Tibial nerve (tissue), 4 donors: Measurements from ENCODE around the gene FOXD4. TPM values are rescaled to one million over a fixed set of nuclear protein-coding genes. Genes with fewer than 3 reads are reported as not detected.

Experiments used
- total RNA-seq, 4 donors: library from RNA; depleted of rRNA; stranded (reverse); fragments of >200 nt; gene quantifications; one replicate each; pipeline ENCODE4 v1.1.0, GENCODE V29; 2016

Gene FOXD4
- total RNA-seq, 4 donors from 2014 or later: not detected

Other genes with a start within 250 kb of the FOXD4 start
- 10 to 100 TPM in 2 of 4 donors, 1 to 10 TPM in 2; 5.1 to 14.7 (median 9.4) TPM for gene WASHC1, start 89.0 kb downstream of the FOXD4 start, total RNA-seq
- 10 to 100 TPM; 16.1 to 31.9 (median 24.0) TPM for gene ZNG1A, start 60.6 kb upstream of the FOXD4 start, total RNA-seq
- gene DOCK8, start 96.4 kb upstream of the FOXD4 start, total RNA-seq: 10 to 100 TPM in 3 of 4 donors, 1 to 10 TPM in 1; 9.0 to 17.9 (median 13.6) TPM